Uterus (tissue), 2 donors: ENCODE measurements around the gene DNASE1L1.

Source experiments
- CTCF ChIP-seq, 4 experiments: fragments of 200-600 bp in 2 of 4; fragments of 450-650 bp in 2 of 4; sonication (generic) in 2 of 4; IDR thresholded peaks; one replicate each; pipeline ENCODE4 v1.5.1; 2016 to 2019; ENCODE audit warnings: antibody characterized with exemption in 4 of 4, mild to moderate bottlenecking in 2 of 4, moderate library complexity in 1 of 4
- POLR2A ChIP-seq, 2 donors: fragments of 450-650 bp; IDR thresholded peaks; one replicate each; pipeline ENCODE4 v1.6.1; 2016; ENCODE audit warnings: antibody characterized with exemption in 2 of 2, mild to moderate bottlenecking in 1 of 2, moderate library complexity in 1 of 2

GRCh38 chrX:154441984-154442707, 33.1 kb upstream of the DNASE1L1 start:
- TF ChIP-seq POLR2A (IDR thresholded peaks at IDR 0.05) (no peak), CTCF (IDR thresholded peaks at IDR 0.05) (no peak)
